HG03565 (cell line): Measurements from ENCODE around the gene PTPRF.

Source experiments
- ATAC-seq: cut with Tn5 transposase; IDR thresholded peaks from one replicate; pipeline ENCODE4 v1.9.1; 2021; ENCODE audit warnings: mild to moderate bottlenecking, moderate library complexity; ENCODE audit not compliant: unreplicated experiment

The PTPRF gene

GRCh38 chr1:43600033-43601020, 69.6 kb downstream of the PTPRF start:
- ATAC-seq = no peak

DNA sequence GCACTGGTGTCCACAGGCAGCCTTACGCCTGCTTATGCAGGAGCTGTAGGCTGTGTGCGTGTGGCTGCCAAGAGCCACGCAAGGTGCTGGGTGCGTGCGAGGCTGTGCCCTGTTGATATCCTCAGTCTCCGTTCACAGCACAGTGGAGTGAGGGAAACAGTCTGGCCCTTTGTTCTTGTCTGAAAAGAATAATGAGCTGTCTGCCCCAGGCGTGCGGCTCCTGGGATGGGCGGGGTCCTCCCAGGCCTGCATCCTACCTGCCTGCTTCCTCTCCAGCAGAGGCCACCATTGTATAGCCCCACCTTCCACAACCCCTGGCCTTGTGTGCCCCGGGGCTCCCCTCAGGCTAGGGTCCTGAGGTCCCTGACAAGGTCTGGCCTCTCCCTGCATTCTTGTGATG, 72.3 kb downstream of the PTPRF start:
- ATAC-seq = no peak

- no peak for ATAC-seq
Observed at GRCh38 chr1:43604192-43604591, 73.5 kb downstream of the PTPRF start.

DNA sequence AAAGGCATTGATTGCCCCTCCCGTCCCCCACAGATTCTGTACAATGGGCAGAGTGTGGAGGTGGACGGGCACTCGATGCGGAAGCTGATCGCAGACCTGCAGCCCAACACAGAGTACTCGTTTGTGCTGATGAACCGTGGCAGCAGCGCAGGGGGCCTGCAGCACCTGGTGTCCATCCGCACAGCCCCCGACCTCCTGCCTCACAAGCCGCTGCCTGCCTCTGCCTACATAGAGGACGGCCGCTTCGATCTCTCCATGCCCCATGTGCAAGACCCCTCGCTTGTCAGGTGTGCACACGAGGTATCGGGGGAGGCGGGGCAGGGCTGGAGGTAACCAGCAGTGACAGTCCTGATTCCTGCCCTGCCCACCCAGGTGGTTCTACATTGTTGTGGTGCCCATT, 74.5 kb downstream of the PTPRF start:
- ATAC-seq = no peak

DNA sequence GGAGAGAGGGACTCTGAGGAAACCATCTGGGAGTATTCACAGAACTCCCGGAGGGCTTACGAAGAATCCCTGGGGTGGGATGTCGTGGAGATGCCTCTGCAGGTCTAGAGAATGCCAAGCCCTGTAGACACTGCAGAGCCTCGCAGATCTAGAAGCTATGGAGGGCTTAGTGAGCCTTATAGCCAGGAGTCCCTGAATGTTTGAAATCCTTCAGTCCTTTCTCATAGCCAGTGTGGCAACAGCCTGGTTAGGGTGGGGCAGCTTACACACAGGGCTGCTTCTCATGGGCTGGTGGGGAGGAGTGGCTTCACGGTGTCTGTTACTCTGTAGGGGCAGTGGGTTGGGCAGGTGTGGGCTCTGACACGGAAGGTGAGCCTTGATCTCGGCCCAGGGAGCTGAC, 75.1 kb downstream of the PTPRF start:
- ATAC-seq = no peak

DNA sequence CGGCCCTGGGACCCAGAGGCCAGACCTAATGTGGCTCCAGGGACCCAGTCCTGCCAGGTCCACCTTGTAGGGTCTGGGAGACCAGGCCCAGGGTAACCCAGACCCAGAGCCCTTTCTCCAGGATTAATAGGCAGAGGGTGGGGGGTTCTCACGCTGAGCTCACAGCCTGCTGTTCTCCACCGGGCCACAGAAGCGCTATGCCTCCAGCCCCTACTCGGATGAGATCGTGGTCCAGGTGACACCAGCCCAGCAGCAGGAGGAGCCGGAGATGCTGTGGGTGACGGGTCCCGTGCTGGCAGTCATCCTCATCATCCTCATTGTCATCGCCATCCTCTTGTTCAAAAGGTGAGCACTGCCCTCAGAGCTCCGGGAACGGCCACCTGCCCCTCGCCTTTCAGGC, 75.9 kb downstream of the PTPRF start:
- ATAC-seq = no peak

- ATAC-seq = no peak
Observed at GRCh38 chr1:43608827-43609226, 78.1 kb downstream of the PTPRF start.

GRCh38 chr1:43610339-43610738, 79.7 kb downstream of the PTPRF start:
- no peak for ATAC-seq

DNA sequence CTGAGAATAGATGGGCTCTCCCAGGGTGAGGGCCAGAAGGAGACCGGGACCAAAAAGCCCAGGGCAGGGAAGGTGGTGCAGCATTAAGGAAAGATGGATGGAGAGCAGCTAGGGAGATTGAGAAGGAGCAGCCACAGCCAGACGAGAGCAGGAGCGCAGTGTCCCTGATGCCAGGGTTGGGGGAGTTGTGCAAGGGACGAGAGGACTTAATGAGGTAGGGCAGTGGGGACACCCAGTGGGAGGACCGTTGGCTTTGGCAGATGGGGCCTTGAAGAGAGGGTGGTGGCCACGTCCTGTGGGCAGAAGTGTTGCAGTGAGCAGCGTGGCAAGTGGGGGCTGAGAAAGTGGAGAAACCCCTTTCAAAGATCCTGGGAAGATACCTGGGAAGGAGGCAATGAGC, 81.3 kb downstream of the PTPRF start:
- ATAC-seq = no peak

DNA sequence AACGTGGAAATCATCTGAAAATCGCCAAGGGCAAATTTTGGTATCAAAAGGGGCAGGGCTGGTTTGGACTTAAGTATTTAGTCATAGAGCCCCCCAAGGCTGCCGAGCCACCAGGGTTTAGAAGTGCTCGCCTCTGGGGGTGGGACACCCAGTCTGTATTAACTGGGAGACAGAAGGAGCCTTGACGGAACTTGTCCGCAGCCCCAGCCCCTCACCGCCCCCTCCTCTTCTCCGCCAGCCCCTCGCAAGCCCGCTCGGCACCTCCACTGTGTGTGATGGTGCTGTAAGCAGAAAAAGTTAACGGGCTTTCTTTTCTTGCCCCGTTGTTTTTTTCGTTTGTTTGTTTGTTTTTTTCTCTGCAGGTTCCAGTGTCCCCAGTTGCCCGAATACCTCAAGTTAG, 81.7 kb downstream of the PTPRF start:
- no peak for ATAC-seq

DNA sequence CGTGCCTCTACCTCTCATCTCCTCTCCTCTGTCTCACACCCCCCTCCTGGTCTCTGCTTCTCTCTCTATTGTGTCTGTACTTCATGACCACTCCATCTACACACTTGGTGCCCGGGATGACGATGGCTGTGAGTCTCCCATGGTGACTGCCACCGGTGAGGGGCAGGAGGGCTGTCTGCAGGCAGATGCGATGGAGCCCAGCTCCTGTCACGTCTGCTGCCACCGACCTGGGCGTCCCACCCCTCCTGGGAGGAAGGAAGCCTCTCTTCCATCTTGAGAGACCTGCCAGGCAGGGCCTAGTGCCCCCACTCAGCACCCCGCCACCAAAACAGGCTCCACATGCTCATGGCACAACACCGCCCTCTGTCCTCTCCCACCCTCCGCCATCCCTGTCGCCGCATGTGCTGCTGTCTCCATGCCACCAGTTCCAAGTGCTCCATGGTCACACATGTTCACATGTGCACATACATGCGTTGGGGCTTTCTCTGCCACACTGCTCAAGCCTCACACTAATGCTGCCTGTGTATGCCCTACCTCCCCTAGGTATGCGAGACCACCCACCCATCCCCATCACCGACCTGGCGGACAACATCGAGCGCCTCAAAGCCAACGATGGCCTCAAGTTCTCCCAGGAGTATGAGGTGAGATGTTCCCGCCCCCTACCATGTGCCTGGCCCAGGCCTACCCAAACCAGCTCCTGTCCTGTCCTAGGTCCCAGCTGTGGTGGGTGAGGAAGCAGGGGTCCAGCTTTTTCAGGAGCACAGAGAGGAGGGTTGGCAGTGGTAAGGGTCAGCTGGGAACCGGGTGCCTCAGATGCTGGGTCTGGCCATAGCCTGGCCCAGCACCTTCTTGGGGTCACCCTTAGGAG, 82.6 kb downstream of the PTPRF start:
- ATAC-seq = no peak

DNA sequence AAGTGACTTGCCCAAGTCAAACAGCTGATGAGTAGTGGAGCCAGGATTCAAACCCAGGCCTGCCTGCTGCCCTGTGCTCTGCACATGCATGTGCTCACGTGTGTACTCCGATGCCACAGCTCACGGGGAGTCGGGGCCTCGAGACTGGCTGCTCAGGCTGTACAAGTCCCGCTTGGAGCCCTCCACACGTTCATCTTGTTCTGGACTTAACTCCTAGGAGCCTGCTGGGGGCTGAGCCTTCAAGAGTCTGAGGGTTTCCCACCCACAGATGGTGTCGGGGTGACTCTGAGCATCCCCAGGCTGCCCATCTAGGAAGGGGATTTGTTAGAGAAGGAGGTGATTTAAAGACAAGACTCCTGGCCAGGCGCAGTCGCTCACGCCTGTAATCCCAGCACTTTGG, 83.5 kb downstream of the PTPRF start:
- ATAC-seq = no peak

- no peak for ATAC-seq
Observed at GRCh38 chr1:43614891-43615290, 84.2 kb downstream of the PTPRF start.

- no peak for ATAC-seq
Observed at GRCh38 chr1:43616383-43616782, 85.7 kb downstream of the PTPRF start.

- no peak for ATAC-seq
Observed at GRCh38 chr1:43617011-43617410, 86.3 kb downstream of the PTPRF start.

DNA sequence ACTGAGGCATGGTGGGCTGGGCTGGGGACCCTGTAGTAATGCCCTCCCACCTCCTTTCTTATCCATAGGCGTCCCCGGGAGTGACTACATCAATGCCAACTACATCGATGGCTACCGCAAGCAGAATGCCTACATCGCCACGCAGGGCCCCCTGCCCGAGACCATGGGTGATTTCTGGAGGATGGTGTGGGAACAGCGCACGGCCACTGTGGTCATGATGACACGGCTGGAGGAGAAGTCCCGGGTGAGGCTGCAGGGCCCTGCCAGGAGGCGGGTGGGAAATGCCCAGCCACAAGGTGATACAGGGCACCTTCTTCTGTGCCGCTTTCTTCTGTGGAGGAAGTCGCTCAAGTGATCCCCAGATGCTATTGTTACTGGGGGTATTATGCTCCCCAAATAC, 87.0 kb downstream of the PTPRF start:
- no peak for ATAC-seq

- no peak for ATAC-seq
Observed at GRCh38 chr1:43618521-43619313, 88.0 kb downstream of the PTPRF start.

- no peak for ATAC-seq
Observed at GRCh38 chr1:43619314-43619790, 88.7 kb downstream of the PTPRF start.

- ATAC-seq = no peak
Observed at GRCh38 chr1:43619996-43620920, 89.6 kb downstream of the PTPRF start.

- ATAC-seq = no peak
Observed at GRCh38 chr1:43620956-43621355, 90.3 kb downstream of the PTPRF start.
